Measurements from ENCODE around the gene PNKP. TPM values are rescaled to one million over a fixed set of nuclear protein-coding genes. Genes with fewer than 3 reads are reported as not detected.

Gene PNKP
- total and polyA plus RNA-seq, 2 of the 8 experiments (the other 6 are each of a cell fraction or from before 2014, with no cell fraction given): 45.8 to 105 TPM

- H3K4me3 ChIP-seq (ENCODE audit: extremely low read depth in 1 of 4, insufficient read depth in 2 of 4, low read depth in 3 of 4, low read length in 4 of 4): no peak overlapping the region
- H4K91ac ChIP-seq (replicated peaks; ENCODE audit: insufficient read length, low read length): no peak overlapping the region
- no peak for DNase-seq (ENCODE audit: low read depth in 1 of 2, low spot score in 2 of 2)
- no peak overlapping the region for H2AFZ ChIP-seq (ENCODE audit: low read length)
- no peak overlapping the region for H3K18ac ChIP-seq (ENCODE audit: extremely low read depth, low read length)
- H4K5ac ChIP-seq (ENCODE audit: insufficient read length, low read depth, low read length): no peak overlapping the region
- WGBS, 2 experiments (ENCODE audit: extremely low coverage in 1 of 2, insufficient coverage in 1 of 2, insufficient read length in 1 of 2, insufficient replicate concordance in 2 of 2, low coverage in 1 of 2, low lambda C conversion rate in 2 of 2, missing lambda C conversion rate in 1 of 2): 93% methylated on average over 13 of the region's 18 CpGs; no CpG with 5 or more reads in 1 of the 2 experiments
- no peak overlapping the region for H3K9ac ChIP-seq (replicated peaks in 1 of 4; ENCODE audit: extremely low read depth in 1 of 4, low read depth in 3 of 4, low read length in 3 of 4)
- peaks cover 0 to 5% of the 10 kb centered on the region in 2 experiments; a peak in 1 of 4 replicates for H3K79me2 ChIP-seq (ENCODE audit: control insufficient read depth in 1 of 2, insufficient read depth in 2 of 2, low read length in 2 of 2)
- H4K8ac ChIP-seq (ENCODE audit: extremely low read depth, insufficient read depth, low read length): no peak overlapping the region
- no peak overlapping the region for H3K14ac ChIP-seq (ENCODE audit: insufficient read length)
- ChIA-PET POLR2A (ENCODE audit: partially characterized antibody) (interaction anchor here (0.8 to 1.7 kb wide), 3 partner anchors 15 to 46 kb away, joined by 3 to 5 read pairs (median 3); no protein-coding TSS in a partner anchor), CTCF (ENCODE audit: partially characterized antibody) (interaction anchor here (0.7 to 1.2 kb wide), 2 partner anchors 19 to 35 kb away, joined by 3 read pairs; no protein-coding TSS in a partner anchor)
- H2BK120ac ChIP-seq (replicated peaks; ENCODE audit: low read depth, low read length): no peak overlapping the region
- FAIRE-seq: no peak
- TF ChIP-seq ASH2L (IDR thresholded peaks at IDR 0.05; ENCODE audit: low read length) (no peak), SUZ12 (IDR thresholded peaks at IDR 0.05; ENCODE audit: low read length) (no peak), EP300 (IDR thresholded peaks at IDR 0.05; ENCODE audit: borderline replicate concordance in 1 of 2, low read depth in 2 of 2, low read length in 2 of 2) (no peak), SRF (IDR thresholded peaks at IDR 0.05; ENCODE audit: low read depth, low read length) (no peak), BCL11A (IDR thresholded peaks at IDR 0.05; ENCODE audit: low read depth in 2 of 2, low read length in 2 of 2) (no peak), SIRT6 (IDR thresholded peaks at IDR 0.05; ENCODE audit: low read length) (no peak), MAX (IDR thresholded peaks at IDR 0.05) (no peak), TCF12 (IDR thresholded peaks at IDR 0.05; ENCODE audit: low read depth, low read length) (no peak), POU5F1 (IDR thresholded peaks at IDR 0.05; ENCODE audit: low read depth, low read length) (no peak)
- peaks cover 5% of the 10 kb centered on the region; the same call in 1 of the 2 replicates for H3K79me1 ChIP-seq (ENCODE audit: low read depth, low read length)
- H3K4ac ChIP-seq (replicated peaks; ENCODE audit: insufficient read length, low read depth, low read length): no peak overlapping the region
- peaks cover 0 to 3% of the 10 kb centered on the region in 2 experiments; a peak in 1 of 4 replicates for H3K9me3 ChIP-seq (ENCODE audit: insufficient read depth in 2 of 2, low read depth in 1 of 2, low read length in 1 of 2)
- H2BK12ac ChIP-seq (ENCODE audit: low read depth, low read length): no peak overlapping the region
- no peak overlapping the region for H3K23ac ChIP-seq (ENCODE audit: insufficient read length)
- H2BK5ac ChIP-seq (ENCODE audit: low read depth, low read length): no peak overlapping the region
- peaks cover 24 to 55% (median 49%) of the 10 kb centered on the region in 4 experiments for H3K36me3 ChIP-seq (ENCODE audit: control insufficient read depth in 2 of 4, insufficient read depth in 4 of 4, low read length in 3 of 4)
- no peak overlapping the region for H3K27ac ChIP-seq (ENCODE audit: low read depth, low read length)
- H2BK15ac ChIP-seq (ENCODE audit: low read length): no peak overlapping the region
- no peaks in the 10 kb centered on the region for H3K23me2 ChIP-seq (ENCODE audit: low read depth, low read length)
- no peak overlapping the region for H2BK20ac ChIP-seq (ENCODE audit: low read length)
- peaks cover 0 to 1% (median under 1%) of the 10 kb centered on the region in 4 experiments; a peak in 4 of 7 replicates for H3K27me3 ChIP-seq (replicated peaks in 1 of 4; ENCODE audit: control insufficient read depth in 3 of 4, extremely low read depth in 1 of 4, insufficient read depth in 3 of 4, low read length in 3 of 4)
- no peak overlapping the region for H3K56ac ChIP-seq (replicated peaks; ENCODE audit: insufficient read length, low read depth, low read length)
- H3K4me1 ChIP-seq (replicated peaks in 1 of 4; ENCODE audit: control insufficient read depth in 3 of 4, insufficient read depth in 4 of 4, low read length in 3 of 4): no peaks in the 10 kb centered on the region; a peak in 2 of 7 replicates
- peaks cover 10 to 19% of the 10 kb centered on the region in 2 experiments for H4K20me1 ChIP-seq (replicated peaks in 1 of 2; ENCODE audit: control insufficient read depth in 1 of 2, insufficient read depth in 2 of 2, low read length in 2 of 2)
- H2AK5ac ChIP-seq (ENCODE audit: low read depth, low read length): no peak overlapping the region
- no peak overlapping the region for H3K4me2 ChIP-seq (ENCODE audit: insufficient read depth in 1 of 2, low read depth in 2 of 2, low read length in 2 of 2)
These were observed 16.7 kb upstream of the PNKP start for GRCh38 chr19:49884109-49884508.

All from H1 (cell line).